HG02840 (cell line): ENCODE results near the gene GIT1.

Experiments used
- ATAC-seq: cut with Tn5 transposase; IDR thresholded peaks from one replicate; pipeline ENCODE4 v1.9.1; 2021; ENCODE audit warnings: mild to moderate bottlenecking, moderate library complexity, moderate number of reproducible peaks; ENCODE audit not compliant: unreplicated experiment, low FRiP score

The GIT1 gene, protein sequence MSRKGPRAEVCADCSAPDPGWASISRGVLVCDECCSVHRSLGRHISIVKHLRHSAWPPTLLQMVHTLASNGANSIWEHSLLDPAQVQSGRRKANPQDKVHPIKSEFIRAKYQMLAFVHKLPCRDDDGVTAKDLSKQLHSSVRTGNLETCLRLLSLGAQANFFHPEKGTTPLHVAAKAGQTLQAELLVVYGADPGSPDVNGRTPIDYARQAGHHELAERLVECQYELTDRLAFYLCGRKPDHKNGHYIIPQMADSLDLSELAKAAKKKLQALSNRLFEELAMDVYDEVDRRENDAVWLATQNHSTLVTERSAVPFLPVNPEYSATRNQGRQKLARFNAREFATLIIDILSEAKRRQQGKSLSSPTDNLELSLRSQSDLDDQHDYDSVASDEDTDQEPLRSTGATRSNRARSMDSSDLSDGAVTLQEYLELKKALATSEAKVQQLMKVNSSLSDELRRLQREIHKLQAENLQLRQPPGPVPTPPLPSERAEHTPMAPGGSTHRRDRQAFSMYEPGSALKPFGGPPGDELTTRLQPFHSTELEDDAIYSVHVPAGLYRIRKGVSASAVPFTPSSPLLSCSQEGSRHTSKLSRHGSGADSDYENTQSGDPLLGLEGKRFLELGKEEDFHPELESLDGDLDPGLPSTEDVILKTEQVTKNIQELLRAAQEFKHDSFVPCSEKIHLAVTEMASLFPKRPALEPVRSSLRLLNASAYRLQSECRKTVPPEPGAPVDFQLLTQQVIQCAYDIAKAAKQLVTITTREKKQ

DNA sequence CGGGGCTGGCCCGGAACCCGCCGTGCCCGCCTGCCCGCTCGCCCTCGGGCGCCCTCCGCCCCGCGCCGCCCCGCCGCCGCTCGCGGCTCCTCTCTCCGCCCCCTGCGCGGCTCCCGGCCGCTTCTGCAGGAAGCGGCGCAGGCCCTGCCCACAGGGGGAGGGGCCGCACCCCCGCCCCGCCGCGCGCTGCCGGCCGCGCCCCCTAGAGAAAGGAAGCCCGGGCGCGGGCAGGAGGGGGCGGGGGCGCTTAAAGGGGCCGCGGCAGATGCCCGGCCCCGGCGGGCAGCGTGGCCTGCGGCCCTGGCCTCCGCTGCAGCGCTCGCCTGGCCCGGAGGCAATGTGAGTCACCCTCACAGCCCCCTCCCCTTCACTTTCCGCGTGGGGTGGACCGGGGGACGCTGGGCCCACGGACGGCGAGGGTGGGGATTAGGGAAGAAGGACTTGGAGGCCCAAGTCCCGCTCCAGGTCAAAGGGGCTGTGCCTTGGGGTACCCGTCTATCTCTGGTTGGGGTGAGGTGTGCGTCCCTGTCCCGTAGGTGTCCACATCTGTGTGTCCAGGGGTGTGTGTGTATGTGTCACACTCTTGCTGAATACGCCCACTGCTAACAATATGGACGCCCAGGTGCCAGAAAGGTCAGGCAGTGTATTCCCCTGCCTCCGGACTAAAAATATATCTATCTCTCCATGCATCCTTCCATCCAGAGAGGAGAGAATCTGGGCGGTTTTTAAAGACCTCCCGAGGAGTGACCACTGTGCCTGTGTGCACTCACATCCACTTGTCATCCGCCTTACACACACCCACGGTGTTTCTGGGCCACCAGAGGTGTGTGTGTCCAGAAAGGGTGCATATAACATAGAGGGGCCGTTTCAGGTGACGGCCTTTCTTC lies at the start of gene GIT1:
Gene GIT1, minus strand, starts transcription at position 125 of the 887 bp plus-strand sequence. CDS start 270 bp downstream, outside the sequence.
- ATAC-seq = peak; percentile 50

DNA sequence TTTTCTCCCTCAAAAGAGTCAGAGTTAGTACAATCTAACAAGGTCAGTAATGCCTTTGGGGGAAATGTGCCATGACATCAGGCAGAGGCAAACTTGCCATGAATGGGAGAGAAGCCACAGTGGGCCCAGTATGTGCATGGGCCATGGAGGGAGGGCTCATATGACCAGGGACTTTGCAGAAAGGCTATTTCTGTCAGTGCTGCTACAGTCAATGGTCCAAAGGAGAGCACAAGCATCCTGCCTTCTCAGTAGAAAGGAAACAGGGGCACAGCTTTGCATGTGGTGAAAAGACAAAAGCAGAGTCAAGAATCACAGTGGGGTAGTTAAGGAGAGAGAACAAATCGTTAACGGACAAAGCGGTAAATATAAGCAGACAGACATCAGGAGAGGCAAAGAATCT lies 44.4 kb upstream of the GIT1 start:
- ATAC-seq = no peak

DNA sequence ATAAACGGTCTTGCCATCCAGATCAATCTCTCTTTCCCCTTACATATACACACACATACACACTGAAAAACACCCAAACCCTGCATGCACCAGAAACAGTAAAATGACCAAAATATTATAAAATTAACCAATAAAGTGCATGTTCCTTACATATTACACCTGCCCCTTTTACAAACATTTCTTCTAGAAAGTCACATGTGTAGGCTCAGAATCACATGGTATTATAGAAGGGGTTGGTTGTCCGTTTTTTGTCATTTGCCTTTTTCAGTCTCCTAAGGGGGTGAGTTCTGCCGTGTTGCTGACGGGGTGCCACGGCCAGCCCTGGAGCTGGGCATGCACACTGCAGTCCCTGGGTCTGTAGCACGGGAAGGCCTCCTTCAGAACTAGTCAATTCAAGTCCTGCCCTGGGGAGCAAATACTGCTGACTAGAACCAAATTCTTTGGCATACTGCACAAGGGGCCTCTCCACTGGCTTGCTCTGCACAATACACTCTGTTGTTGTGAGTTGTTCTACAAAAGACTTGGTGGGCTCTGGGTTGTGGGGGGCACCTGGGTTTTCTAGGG lies 41.3 kb upstream of the GIT1 start:
- ATAC-seq = no peak

DNA sequence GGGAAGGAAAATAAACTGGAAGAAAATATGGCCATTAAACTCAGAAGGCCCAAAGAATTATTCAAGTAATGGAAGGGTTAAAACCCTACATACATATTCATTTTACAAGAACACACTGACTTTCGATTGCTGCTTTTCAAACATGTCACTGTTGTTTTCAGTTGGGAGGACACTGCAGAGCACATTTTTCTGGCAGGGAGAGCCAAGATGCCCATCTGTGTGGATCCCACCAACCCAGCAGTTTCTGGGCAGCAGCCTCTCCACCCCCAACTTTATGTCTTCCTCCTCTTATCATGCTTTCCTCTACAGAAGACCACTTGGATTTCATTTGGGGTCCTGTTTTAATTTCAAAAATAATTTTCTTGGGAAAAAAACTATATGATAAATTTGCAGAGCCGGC lies 40.4 kb upstream of the GIT1 start:
- ATAC-seq = no peak

DNA sequence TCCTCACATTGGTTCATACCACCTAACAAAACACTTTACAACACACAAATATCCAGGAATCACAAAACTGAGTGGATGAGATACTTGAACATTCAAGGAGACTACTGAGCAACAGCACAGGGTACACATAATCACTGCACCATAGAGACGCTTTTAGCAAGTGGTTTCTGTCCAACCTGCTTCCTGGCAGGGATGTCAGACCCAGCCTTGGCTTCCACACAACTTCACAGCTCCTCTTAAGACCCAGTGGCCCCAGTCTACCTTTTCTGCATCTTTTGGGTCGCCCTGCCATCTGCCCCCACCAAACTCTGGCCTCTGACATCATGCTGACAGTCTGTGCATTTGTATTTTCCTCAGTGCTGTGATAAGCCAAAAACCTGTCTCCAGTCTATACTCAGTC lies 39.2 kb upstream of the GIT1 start:
- no peak for ATAC-seq

DNA sequence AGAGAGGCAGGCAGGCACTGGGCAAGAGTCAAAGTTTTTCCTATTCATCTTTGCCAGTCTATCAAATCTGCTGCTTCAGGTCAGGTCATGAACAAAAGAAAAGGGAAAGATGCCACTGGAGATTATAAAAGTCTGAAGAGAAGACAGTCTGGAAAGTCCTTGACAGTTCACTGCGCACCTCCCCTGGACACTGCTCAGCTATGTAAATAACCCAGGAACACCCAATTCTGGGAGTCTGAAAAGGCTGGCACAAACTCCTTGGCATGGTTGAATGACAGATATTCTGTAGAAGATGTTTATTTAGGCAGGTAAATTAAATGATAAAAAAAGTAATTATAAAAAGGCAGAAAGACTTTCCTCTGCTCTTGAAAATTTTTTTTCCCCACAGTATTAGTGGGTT lies 38.5 kb upstream of the GIT1 start:
- no peak for ATAC-seq

DNA sequence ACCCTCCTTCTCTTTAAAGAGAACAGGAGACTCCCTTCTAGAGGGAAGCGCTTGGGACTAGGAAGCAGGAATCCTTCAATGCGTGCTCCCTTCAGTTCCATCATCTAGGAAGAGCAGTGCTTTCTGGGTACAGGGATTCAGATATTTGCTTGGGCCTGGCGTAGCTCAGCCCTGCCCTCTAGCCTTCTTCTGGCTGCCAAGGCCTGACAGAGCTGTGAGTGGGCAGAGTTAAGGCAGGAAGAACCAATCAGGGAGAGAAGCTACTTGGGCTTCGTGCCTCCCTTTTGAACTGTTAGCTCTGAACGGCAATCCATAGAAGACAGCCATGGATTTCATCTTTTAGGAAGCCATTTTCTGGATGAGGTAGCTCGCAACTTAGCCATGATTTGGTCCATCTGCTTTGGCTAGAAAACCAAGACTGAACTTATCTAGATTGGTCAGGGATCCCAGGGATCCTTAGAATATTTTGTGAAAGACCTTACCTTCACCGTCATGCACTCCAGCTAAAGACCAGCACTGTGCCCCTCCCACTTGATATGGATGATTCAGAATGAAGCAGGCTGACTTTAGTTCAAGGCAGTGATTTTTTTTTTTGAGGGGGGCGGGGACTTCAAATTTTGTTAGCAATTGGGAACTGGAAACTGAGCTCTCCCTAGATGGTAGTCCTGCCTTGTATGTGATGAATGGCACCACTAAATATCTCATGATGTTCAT lies 35.7 kb upstream of the GIT1 start:
- ATAC-seq = no peak

DNA sequence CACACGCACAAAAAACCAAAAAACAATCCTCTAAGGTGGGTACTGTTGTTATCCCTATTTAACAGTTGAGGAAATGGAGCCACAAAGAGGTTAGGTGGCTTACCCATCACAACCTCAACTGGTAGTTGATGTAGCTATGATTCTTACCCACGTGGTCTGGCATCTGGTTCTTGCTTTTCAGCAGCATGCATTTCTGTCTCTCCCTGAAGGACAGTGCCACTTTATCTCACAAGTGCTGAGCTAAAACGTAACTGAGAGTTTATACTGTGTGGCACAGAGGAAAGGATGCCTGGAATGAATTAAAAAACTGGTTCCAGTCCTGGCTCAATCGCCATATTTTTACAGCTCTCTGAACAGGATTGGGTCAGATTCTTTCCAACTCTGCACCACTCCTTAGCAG lies 35.1 kb upstream of the GIT1 start:
- ATAC-seq = no peak

DNA sequence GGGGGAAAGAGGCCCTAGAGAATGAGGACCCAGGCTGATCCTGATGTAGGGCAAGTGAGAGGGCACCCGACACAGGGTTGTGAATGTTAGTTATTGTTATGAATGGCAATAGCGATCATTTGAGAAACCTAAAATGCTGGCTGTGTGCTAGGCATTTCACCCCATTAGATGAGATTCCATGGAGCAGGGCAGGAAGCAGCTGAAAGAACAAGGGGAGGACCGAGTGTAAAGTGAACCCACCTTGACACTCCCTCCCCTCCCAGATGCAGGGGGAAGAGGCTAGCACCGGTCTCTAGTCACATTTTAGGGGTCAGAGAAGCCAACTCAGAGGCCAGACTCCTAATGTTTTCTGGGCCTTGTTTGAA lies 33.8 kb upstream of the GIT1 start:
- ATAC-seq = no peak

DNA sequence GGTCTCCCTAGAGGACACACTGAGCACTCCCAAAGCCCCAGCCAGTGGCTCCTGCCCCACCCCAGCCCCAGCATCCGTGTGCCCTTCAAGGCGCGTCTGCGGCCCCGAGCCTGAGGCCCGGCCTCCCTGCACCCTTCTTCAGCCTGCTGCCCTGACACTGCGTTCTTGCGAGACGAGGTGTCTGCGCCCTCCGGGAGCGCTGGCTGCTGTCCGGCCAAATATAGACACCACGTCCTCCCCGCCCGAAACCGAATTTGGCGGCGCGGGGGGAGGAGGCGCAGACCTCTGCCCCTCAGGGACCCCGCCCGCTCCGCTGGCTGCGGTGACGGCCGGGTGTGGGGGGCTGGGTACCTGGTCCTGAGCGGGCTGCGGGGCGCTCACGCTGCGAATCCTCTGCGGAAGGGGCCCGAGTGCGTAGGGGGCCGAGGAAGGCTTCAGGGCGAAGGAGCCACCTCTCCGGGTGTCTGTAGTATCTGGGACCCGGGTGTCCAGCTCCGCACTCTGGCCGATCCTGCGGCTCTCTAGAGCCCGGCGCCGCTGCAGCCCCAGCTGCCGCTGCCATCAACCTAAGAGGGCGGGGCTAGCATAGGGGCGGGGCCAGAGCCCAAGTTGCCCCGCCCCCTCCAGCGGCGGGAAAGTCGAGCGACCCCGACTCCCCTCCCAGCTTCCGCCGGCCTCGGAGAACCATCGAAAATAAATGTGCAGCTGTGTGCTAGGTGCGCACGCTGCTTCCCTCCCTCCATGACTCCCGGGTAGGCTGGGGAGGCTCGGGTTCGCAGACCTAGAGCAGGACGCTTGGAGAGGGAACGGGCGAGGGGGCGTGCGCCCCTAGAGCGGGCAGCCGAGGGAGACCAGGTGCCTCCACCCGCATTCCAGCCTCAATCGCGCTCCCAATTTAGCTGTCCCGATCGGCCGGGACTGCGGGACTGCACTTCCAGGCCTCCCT lies 33.2 kb upstream of the GIT1 start, which contains the start of gene CORO6:
Gene CORO6, minus strand, starts transcription at position 576 of the 946 bp plus-strand sequence. CDS start 1,491 bp downstream, outside the sequence.
- no peak for ATAC-seq

DNA sequence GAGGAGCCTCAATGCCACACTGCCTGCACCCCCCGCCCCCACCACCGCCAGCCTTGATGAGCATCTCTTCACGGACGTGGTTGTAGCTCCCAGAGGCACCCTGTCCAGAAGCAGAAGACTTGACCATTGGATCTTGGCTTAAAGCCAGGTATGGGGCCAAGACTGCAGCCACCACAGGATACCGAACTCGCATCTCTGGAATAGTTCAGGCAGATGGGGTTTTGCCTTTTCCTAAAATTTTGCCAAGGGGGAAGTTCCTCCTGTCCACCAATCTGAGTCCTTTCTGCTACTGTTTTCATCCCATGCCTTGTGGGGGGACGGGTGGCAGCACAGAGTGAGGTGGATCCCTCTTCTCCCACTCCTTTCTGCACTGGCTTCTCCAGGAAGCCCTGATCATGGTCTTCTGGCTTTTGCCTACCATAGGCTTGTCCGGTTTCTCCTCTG lies 32.3 kb upstream of the GIT1 start:
- ATAC-seq = no peak

DNA sequence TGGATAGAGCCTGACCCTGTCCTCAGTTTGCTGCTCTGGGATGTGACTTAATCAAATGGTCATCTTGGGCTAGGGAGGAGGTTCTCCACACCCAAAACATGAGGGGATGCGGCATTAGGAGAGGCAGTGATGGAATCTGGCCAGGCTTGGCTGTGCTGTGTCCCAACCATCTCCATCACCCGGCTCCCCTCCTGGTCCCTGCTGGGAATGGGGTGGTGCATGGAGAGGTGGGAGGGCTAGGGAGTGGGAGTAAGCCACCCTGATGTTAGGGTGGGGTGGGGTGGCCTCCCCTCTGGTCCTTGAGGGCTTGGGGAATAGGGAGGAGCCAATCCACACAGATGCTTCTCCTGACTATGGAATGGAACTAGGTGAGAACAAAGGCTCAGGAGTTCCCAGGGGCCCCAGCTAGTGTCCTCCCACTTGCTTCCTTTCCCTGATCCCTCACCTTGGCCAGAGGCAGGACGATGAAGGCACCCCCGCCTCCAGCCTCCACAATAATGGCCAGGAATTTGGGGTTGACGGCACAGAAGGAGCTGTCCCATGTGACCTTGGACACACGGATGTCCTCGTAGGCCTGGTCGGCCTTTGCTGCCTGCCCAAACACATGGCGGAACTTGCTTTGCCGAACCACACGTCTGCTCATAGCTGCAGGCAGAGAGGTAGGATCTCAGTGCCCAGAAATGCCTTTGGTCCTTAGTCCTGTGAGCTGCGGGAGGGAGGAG lies 31.5 kb upstream of the GIT1 start:
- no peak for ATAC-seq

DNA sequence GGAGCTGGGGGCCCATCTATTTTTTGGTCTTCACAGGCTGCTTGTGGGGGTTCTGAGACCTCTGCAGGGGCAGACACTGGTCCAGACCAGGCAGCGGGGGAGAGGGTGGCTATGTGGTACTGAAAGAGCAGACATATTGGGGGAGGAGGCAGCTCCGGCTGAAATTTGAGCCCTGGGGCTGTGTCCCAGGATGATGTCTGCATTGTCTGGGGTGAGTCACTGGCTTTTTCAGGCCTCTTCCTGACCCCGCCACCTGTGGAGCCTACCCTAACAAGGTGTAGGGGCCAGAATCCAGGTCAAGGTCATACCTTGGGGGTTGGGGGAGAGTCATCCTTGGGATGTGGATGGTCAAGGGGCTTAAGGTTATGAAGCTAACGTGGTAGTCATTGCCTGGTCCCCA lies 30.8 kb upstream of the GIT1 start:
- no peak for ATAC-seq

DNA sequence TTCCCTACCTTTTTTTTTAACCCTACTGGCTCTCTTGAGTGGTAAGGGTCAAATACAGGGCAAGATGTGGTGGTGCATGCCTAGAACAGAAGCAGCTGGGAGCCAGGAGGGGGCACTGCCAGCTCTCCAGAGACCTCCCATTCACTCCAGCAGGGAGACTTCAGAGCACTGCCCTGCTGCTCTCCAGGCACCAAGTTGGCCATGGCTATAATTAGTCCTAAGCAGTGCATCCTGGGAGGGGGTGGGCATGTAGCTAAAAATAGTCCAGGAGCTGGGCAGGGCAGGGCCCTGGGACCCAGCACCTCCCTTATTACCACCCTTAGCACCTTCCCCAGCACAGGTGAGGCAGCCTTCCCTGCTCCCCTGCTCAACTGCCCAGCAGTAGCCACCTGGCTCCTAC lies 29.8 kb upstream of the GIT1 start:
- ATAC-seq = no peak

DNA sequence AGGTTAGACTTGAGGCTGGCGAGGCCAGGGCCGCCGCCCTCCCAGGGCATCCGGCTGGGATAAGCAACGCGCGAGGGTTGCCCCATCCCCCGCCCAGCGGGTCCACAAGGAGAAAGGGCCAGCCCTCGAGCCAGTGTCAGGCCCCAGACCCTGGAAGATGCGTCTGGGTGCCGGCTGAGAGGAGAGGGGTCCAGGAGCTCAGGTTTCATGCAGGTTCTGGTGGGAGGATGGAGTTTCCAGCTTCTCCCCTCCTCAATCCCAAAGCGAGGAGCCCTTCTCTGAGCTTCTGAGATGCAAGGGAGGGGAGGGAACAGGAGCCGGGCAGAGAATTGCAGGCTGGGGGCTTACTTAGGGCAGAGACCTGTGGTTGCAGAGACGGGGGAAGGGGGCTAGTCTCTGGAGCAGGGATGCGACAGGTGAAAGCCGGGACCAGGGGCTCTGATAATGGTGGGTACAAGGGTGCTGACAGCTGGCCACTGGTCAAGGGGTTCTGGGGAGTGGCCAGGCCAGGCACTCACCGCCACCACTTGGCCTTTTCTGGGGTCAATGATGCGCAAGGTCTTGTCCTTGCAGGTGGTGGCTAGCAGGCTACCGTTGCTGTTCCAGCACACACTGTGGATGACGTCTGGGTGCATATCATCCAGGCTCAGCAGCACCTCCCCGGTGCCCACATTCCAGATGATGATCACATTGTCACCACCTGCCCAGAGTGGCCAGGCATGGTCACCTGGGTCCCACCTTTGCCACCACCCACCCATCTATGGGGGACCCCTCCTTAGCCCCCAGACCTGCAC lies 29.0 kb upstream of the GIT1 start:
- no peak for ATAC-seq

DNA sequence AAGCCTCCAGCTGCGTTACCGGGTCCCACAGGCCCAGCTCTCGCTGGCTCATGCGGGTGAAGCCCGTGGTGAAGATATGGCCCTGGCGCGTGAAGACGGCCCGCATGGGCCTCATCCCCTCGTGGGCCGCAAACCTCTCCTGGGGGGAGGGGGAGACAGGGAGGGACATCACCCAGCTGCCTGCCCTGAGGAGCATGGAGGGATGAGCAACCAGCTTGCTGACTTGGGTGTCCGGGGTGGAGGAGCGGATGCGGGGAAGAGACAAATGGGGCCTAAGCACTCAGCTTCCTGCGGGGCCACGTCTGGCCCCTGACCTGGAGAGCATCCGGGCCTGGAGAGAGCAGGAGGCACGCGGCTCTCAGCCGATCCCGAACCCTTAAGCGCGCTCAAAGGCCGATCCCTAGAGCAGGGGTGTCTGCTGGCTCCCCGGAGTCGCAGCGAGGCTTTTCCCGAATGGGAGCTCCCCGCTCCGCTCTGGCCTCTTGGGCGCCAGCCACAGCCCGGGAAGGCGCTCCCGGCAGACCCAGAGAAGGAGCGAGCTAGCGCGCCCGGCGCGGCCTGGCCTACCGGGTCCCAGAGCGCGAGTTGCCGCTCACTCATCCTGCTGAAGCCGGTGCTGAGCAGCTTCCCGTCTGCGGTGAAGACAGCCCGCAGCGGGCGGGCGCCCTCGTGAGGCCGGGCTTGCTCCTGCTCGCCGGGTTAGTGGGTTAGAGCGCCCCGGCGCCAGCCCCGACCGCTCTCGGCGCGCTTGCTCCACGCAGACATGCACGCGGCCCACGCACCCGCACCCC lies 28.2 kb upstream of the GIT1 start:
- ATAC-seq = no peak

DNA sequence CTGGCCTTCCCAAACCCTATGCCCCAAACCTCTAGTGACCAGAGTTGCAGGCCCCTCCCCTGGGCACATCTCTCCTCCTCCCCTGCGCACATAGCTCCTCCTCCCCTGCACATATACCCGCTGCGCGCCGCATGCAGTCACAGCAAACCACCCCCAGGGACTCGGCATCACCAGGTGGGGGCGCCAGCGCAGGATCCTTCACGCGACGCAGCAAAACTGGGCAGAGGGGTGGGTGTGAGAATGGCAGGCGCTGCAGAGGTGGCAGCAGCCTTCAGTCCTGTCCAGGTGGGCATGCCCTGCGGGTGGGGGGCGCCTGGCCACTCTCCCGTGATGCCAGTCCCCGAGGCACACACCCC lies 27.7 kb upstream of the GIT1 start:
- no peak for ATAC-seq
